Activated T-helper 1 cell treated with anti-CD3 and anti-CD28 coated beads, Interleukin-2, amount 50 U/mL, for 16 hours (primary cell): ENCODE measurements around the gene KRT20.
"Not testable (repeated sequence)": the region's sequence is repeated elsewhere in the genome, so short reads cannot be mapped to it uniquely, and the experiment has no call there.

Experiments
- DNase-seq, 2 donors: peaks; one replicate each; pipeline ENCODE4 v3.0.0-alpha.2; 2020; ENCODE audit warnings: low read depth in 1 of 2, low spot score in 1 of 2

Gene KRT20

GRCh38 chr17:40900809-40901356 lies 15.8 kb upstream of the KRT20 start:
- DNase-seq = no peak

GRCh38 chr17:40896916-40897455 lies 11.9 kb upstream of the KRT20 start:
- no peak for DNase-seq

GRCh38 chr17:40895106-40895730 lies 10.2 kb upstream of the KRT20 start:
- DNase-seq = no peak

GRCh38 chr17:40888196-40888720 lies 3.2 kb upstream of the KRT20 start:
- DNase-seq = no peak

GRCh38 chr17:40886090-40886489 lies 1.0 kb upstream of the KRT20 start:
- no peak for DNase-seq

- DNase-seq = no peak
Observed at GRCh38 chr17:40883626-40884334, 1.3 kb downstream of the KRT20 start.

GRCh38 chr17:40883031-40883430 lies 2.0 kb downstream of the KRT20 start:
- DNase-seq = no peak

- no peak for DNase-seq
Observed at GRCh38 chr17:40879026-40879425, 6.0 kb downstream of the KRT20 start.

- DNase-seq = no peak
Observed at GRCh38 chr17:40878044-40878443, 7.0 kb downstream of the KRT20 start.

- DNase-seq = no peak
Observed at GRCh38 chr17:40873801-40874200, 11.2 kb downstream of the KRT20 start.

GRCh38 chr17:40873255-40873654 lies 11.8 kb downstream of the KRT20 start:
- no peak for DNase-seq

GRCh38 chr17:40872416-40872815 lies 12.6 kb downstream of the KRT20 start:
- no peak for DNase-seq

GRCh38 chr17:40871316-40871715 lies 13.7 kb downstream of the KRT20 start:
- DNase-seq = no peak

- DNase-seq = no peak
Observed at GRCh38 chr17:40870136-40870535, 14.9 kb downstream of the KRT20 start.

- no peak for DNase-seq
Observed at GRCh38 chr17:40866838-40867237, 18.2 kb downstream of the KRT20 start, which contains the start of gene KRT12. Gene KRT12 (minus strand): TSS chr17:40867223. CDS start chr17:40867186, 37 bp downstream.

GRCh38 chr17:40864661-40865390 lies 20.2 kb downstream of the KRT20 start:
- no peak for DNase-seq

GRCh38 chr17:40862985-40863733 lies 21.9 kb downstream of the KRT20 start:
- DNase-seq = no peak

- no peak for DNase-seq
Observed at GRCh38 chr17:40859536-40859935, 25.5 kb downstream of the KRT20 start.

- DNase-seq = not testable (repeated sequence)
Observed at GRCh38 chr17:40858667-40859066, 26.4 kb downstream of the KRT20 start.

GRCh38 chr17:40857535-40857934 lies 27.5 kb downstream of the KRT20 start:
- no peak for DNase-seq
